ENCODE results near the gene GSG1. TPM values are rescaled to one million over a fixed set of nuclear protein-coding genes. Genes with fewer than 3 reads are reported as not detected.

The GSG1 gene
- total and polyA plus RNA-seq, 4 donors, result not detected

DNA sequence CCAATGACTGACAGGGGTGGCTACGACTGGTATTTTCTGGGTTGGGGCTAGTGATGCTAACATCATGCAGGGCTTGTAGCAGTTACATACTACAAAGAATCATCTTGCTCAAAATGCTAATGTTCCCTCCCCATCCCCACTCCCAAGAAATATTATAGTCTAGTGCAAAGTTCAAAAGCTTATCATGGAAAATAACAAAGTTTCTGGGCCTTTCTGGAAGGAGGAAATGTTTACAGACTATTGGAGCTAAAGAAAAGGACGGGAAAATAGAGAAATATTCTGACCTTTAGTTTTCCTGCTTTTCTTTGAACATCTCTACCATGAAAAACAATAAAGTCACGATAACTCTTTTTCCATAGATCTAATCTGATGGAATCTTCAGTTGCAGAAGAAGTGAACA lies 23.2 kb downstream of the GSG1 start:
- H3K4me3 ChIP-seq, result no peak overlapping the region
- TF ChIP-seq, protein P1, sequence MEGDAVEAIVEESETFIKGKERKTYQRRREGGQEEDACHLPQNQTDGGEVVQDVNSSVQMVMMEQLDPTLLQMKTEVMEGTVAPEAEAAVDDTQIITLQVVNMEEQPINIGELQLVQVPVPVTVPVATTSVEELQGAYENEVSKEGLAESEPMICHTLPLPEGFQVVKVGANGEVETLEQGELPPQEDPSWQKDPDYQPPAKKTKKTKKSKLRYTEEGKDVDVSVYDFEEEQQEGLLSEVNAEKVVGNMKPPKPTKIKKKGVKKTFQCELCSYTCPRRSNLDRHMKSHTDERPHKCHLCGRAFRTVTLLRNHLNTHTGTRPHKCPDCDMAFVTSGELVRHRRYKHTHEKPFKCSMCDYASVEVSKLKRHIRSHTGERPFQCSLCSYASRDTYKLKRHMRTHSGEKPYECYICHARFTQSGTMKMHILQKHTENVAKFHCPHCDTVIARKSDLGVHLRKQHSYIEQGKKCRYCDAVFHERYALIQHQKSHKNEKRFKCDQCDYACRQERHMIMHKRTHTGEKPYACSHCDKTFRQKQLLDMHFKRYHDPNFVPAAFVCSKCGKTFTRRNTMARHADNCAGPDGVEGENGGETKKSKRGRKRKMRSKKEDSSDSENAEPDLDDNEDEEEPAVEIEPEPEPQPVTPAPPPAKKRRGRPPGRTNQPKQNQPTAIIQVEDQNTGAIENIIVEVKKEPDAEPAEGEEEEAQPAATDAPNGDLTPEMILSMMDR (IDR thresholded peaks at IDR 0.05; ENCODE audit: control extremely low read depth, extremely low read depth), result no peak
- H3K36me3 ChIP-seq (ENCODE audit: control insufficient read depth in 4 of 4, insufficient read depth in 4 of 4, low read length in 4 of 4), result peaks cover 6 to 9% (median 7%) of the 10 kb centered on the region in 4 donors
- DNase-seq, result no peak
- H3K9ac ChIP-seq (ENCODE audit: insufficient read depth in 1 of 2, low read length in 2 of 2), result no peak overlapping the region
- no peaks in the 10 kb centered on the region for H3K4me1 ChIP-seq (ENCODE audit: control insufficient read depth in 5 of 5, insufficient read depth in 5 of 5, low read length in 5 of 5)
- no peaks in the 10 kb centered on the region for H3K9me3 ChIP-seq (ENCODE audit: control insufficient read depth in 4 of 4, insufficient read depth in 3 of 4, low read length in 3 of 4)
- H3K27ac ChIP-seq (ENCODE audit: low read depth in 1 of 2, low read length in 1 of 2), result no peak overlapping the region
- ATAC-seq (ENCODE audit: insufficient read depth, low FRiP score), result no peak
- 93 to 94% methylated on average over 3 of the region's 3 CpGs for WGBS, 2 donors
- peaks cover 0 to 3% (median 0%) of the 10 kb centered on the region in 3 donors for H3K27me3 ChIP-seq (ENCODE audit: control insufficient read depth in 3 of 3, insufficient read depth in 3 of 3, low read length in 2 of 3)

DNA sequence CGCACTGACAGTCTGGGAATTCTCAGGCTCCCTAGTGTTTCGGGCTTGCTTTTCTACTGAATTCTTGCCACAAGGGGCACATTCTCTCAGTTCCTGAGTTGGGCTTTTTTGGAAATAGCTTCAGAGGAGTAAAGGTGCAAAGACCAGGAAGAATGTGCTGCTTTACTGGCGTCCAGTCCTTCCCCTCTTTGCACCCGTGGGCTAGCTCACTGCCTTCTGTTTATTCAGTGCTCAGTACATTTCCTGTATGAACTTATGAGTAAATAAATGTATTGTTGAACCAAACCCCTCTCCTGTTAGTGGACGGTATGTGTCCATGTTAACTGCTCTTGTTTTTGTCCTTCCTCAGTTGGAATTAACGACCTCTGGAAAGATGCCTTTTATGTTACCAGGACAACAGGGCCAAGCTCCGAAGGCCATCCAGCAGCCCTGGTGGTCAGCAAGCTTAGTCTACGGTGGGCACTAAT lies 24.0 kb downstream of the GSG1 start:
- H3K4me1 ChIP-seq (ENCODE audit: control insufficient read depth in 5 of 5, insufficient read depth in 5 of 5, low read length in 5 of 5), result no peaks in the 10 kb centered on the region
- TF ChIP-seq, protein P1 (IDR thresholded peaks at IDR 0.05; ENCODE audit: control extremely low read depth, extremely low read depth), result no peak
- 81% methylated on average over 8 of the region's 8 CpGs for WGBS, 2 donors
- ATAC-seq (ENCODE audit: insufficient read depth, low FRiP score) (no peak), DNase-seq (peak in 2 of 3 donors; percentile 18)
- H3K36me3 ChIP-seq (ENCODE audit: control insufficient read depth in 4 of 4, insufficient read depth in 4 of 4, low read length in 4 of 4), result peaks cover 6 to 11% (median 7%) of the 10 kb centered on the region in 4 donors
- no peak overlapping the region for H3K9ac ChIP-seq (ENCODE audit: insufficient read depth in 1 of 2, low read length in 2 of 2)
- peaks cover 0 to 3% (median 0%) of the 10 kb centered on the region in 3 donors for H3K27me3 ChIP-seq (ENCODE audit: control insufficient read depth in 3 of 3, insufficient read depth in 3 of 3, low read length in 2 of 3)
- H3K27ac ChIP-seq (ENCODE audit: low read depth in 1 of 2, low read length in 1 of 2), result no peak overlapping the region
- no peaks in the 10 kb centered on the region for H3K9me3 ChIP-seq (ENCODE audit: control insufficient read depth in 4 of 4, insufficient read depth in 3 of 4, low read length in 3 of 4)
- no peak overlapping the region for H3K4me3 ChIP-seq

DNA sequence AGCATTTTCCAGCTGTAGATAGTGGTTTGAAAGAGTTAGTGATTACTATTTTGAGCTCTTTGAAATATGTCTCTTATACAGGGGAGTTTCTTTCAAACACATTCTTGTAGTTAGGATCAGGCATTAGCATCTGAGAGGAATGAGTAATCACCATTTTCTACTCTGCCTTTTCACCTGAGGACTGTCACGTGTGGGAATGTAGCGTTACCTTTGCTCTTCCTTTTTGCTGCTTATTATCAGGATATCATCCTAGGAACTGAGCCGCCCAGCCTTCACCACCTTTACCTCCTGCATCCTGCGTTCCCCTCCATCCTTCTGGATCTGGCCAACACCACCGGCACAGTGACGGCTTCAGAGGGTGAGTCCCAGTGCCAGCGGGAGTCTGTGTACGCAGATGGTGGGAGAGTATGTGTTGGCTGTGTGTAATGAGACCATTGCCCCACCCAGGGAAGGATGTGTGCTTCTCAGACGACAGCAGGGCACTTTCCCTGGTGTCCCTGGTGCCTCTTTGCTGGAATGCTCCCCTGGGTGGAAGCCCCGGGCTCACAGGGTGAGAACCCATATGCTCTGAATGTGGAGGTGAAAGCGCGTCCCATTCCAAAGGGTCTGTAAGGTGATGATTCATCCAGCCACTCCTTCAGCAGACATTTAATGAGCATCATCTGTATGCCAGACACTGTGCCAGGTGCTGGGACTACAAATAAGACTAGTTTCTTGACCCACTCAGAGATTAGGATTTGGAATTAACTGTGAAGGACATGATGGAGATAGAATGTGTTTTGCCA lies 27.5 kb downstream of the GSG1 start:
- ATAC-seq (ENCODE audit: insufficient read depth, low FRiP score) (no peak), DNase-seq (no peak)
- Histone ChIP-seq H3K36me3 (ENCODE audit: control insufficient read depth in 4 of 4, insufficient read depth in 4 of 4, low read length in 4 of 4) (peaks cover 6 to 17% (median 10%) of the 10 kb centered on the region in 4 donors), H3K9ac (ENCODE audit: insufficient read depth in 1 of 2, low read length in 2 of 2) (no peak overlapping the region), H3K27ac (ENCODE audit: low read depth in 1 of 2, low read length in 1 of 2) (no peak overlapping the region), H3K9me3 (ENCODE audit: control insufficient read depth in 4 of 4, insufficient read depth in 3 of 4, low read length in 3 of 4) (no peaks in the 10 kb centered on the region), H3K27me3 (ENCODE audit: control insufficient read depth in 3 of 3, insufficient read depth in 3 of 3, low read length in 2 of 3) (no peaks in the 10 kb centered on the region), H3K4me3 (no peak overlapping the region), H3K4me1 (ENCODE audit: control insufficient read depth in 5 of 5, insufficient read depth in 5 of 5, low read length in 5 of 5) (no peaks in the 10 kb centered on the region)
- TF ChIP-seq, protein P1 (IDR thresholded peaks at IDR 0.05; ENCODE audit: control extremely low read depth, extremely low read depth), result no peak
- 91 to 96% methylated on average over 12 of the region's 12 CpGs for WGBS, 2 donors

All from lung (tissue), 12 donors.